Adrenal gland (tissue), 5 donors: ENCODE measurements around the gene AVPR1B.

Experiments
- POLR2A ChIP-seq, 2 donors: fragments of 450-650 bp; IDR thresholded peaks; one replicate each; pipeline ENCODE4 v1.6.1; 2017; ENCODE audit warnings: antibody characterized with exemption in 2 of 2, mild to moderate bottlenecking in 2 of 2, moderate library complexity in 1 of 2
- TF ChIP-seq, protein P1 (sequence below), 6 experiments: fragments of 450-650 bp in 4 of 6; fragments of 200-600 bp in 2 of 6; sonication (generic) in 1 of 6; IDR thresholded peaks; 1 replicate in 5 of 6; 2 replicates in 1 of 6; pipeline versions ENCODE4 v1.5.1 to v1.8.0; 2016 to 2021; ENCODE audit warnings: antibody characterized with exemption in 6 of 6, mild to moderate bottlenecking in 2 of 6, moderate library complexity in 1 of 6
- donor health status: DM: no; HTN: no; CAD: no.

- no peak for TF ChIP-seq POLR2A (IDR thresholded peaks at IDR 0.05)
- TF ChIP-seq, protein P1, sequence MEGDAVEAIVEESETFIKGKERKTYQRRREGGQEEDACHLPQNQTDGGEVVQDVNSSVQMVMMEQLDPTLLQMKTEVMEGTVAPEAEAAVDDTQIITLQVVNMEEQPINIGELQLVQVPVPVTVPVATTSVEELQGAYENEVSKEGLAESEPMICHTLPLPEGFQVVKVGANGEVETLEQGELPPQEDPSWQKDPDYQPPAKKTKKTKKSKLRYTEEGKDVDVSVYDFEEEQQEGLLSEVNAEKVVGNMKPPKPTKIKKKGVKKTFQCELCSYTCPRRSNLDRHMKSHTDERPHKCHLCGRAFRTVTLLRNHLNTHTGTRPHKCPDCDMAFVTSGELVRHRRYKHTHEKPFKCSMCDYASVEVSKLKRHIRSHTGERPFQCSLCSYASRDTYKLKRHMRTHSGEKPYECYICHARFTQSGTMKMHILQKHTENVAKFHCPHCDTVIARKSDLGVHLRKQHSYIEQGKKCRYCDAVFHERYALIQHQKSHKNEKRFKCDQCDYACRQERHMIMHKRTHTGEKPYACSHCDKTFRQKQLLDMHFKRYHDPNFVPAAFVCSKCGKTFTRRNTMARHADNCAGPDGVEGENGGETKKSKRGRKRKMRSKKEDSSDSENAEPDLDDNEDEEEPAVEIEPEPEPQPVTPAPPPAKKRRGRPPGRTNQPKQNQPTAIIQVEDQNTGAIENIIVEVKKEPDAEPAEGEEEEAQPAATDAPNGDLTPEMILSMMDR (IDR thresholded peaks at IDR 0.05): no peak
Measured at GRCh38 chr1:206070627-206071304, 46.4 kb downstream of the AVPR1B start.
